Inflammatory macrophage treated with lipopolysaccharide for 1 hour (primary cell): ENCODE data around the gene GPR25.

ENCODE experiments used
- DNase-seq, 2 donors: peaks; one replicate each; pipeline ENCODE4 v3.0.0-alpha.2; 2020 to 2022

Gene GPR25

GRCh38 chr1:200873671-200874397, 1.1 kb downstream of the GPR25 start:
- no peak for DNase-seq

GRCh38 chr1:200874694-200875093, 1.9 kb downstream of the GPR25 start:
- no peak for DNase-seq

GRCh38 chr1:200875416-200875815, 2.6 kb downstream of the GPR25 start:
- no peak for DNase-seq

- no peak for DNase-seq
Observed at GRCh38 chr1:200877010-200877409, 4.2 kb downstream of the GPR25 start.

GRCh38 chr1:200877839-200878551, 5.2 kb downstream of the GPR25 start:
- no peak for DNase-seq

GRCh38 chr1:200880212-200880611, 7.4 kb downstream of the GPR25 start:
- DNase-seq: no peak

GRCh38 chr1:200883118-200883517, 10.3 kb downstream of the GPR25 start:
- DNase-seq: no peak

GRCh38 chr1:200885623-200886402, 13.0 kb downstream of the GPR25 start:
- DNase-seq: no peak

- no peak for DNase-seq
Observed at GRCh38 chr1:200886594-200886993, 13.8 kb downstream of the GPR25 start.

- no peak for DNase-seq
Observed at GRCh38 chr1:200887036-200887435, 14.3 kb downstream of the GPR25 start.

- no peak for DNase-seq
Observed at GRCh38 chr1:200887772-200888348, 15.1 kb downstream of the GPR25 start.

- peak; percentile 78 to 82 for DNase-seq
Observed at GRCh38 chr1:200888349-200888838, 15.6 kb downstream of the GPR25 start.

GRCh38 chr1:200889571-200889970, 16.8 kb downstream of the GPR25 start:
- DNase-seq: no peak

GRCh38 chr1:200890027-200890426, 17.2 kb downstream of the GPR25 start:
- no peak for DNase-seq

- peak in 1 of 2 donors; percentile 22 for DNase-seq
Observed at GRCh38 chr1:200890818-200891773, 18.3 kb downstream of the GPR25 start.

GRCh38 chr1:200891774-200892157, 19.0 kb downstream of the GPR25 start:
- DNase-seq: no peak

GRCh38 chr1:200892546-200892945, 19.8 kb downstream of the GPR25 start:
- no peak for DNase-seq

- DNase-seq: no peak
Observed at GRCh38 chr1:200892958-200893357, 20.2 kb downstream of the GPR25 start.

- no peak for DNase-seq
Observed at GRCh38 chr1:200893411-200893901, 20.7 kb downstream of the GPR25 start.

GRCh38 chr1:200894712-200895442, 22.1 kb downstream of the GPR25 start, which contains the start of gene INAVA:
Gene INAVA, plus strand, starts transcription at chr1:200894900. Its CDS starts 3,501 bp downstream, at chr1:200898401.
- no peak for DNase-seq

- DNase-seq: no peak
Observed at GRCh38 chr1:200895443-200895789, 22.6 kb downstream of the GPR25 start.
